Esophagus squamous epithelium (tissue), 4 donors: Measurements from ENCODE around the gene RASSF1.

Experiments
- POLR2A ChIP-seq, 4 donors: fragments of 450-650 bp; IDR thresholded peaks; one replicate each; pipeline ENCODE4 v1.6.1; 2017; ENCODE audit warnings: antibody characterized with exemption in 4 of 4, mild to moderate bottlenecking in 4 of 4, moderate library complexity in 3 of 4
- TF ChIP-seq, protein P1 (sequence below), 6 experiments: fragments of 450-650 bp in 4 of 6; fragments of 200-600 bp in 2 of 6; sonication (generic) in 2 of 6; IDR thresholded peaks; one replicate each; pipeline ENCODE4 v1.5.1; 2016 to 2019; ENCODE audit warnings: antibody characterized with exemption in 6 of 6, mild to moderate bottlenecking in 4 of 6, moderate library complexity in 4 of 6

DNA sequence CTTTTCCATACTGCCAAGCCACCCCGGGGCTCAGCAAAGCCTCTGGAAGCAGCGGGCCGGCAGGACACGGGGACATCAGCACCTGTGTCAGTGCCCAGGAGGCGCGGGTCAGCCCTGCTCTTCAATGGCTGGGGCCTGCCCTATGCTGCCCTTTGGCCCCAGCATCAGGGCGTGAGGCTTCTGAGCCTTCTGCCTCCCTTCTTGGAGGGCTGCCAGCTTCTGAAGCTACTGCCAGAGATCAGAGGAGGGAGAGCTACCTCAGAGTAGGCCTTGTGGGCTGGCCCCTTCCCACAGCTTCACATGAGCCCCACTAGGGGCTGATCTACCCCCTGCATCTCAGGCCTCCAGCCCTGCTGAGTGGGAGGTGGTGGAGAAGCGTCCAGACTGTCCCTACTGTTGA is 31.7 kb upstream of the RASSF1 start:
- TF ChIP-seq, protein P1, sequence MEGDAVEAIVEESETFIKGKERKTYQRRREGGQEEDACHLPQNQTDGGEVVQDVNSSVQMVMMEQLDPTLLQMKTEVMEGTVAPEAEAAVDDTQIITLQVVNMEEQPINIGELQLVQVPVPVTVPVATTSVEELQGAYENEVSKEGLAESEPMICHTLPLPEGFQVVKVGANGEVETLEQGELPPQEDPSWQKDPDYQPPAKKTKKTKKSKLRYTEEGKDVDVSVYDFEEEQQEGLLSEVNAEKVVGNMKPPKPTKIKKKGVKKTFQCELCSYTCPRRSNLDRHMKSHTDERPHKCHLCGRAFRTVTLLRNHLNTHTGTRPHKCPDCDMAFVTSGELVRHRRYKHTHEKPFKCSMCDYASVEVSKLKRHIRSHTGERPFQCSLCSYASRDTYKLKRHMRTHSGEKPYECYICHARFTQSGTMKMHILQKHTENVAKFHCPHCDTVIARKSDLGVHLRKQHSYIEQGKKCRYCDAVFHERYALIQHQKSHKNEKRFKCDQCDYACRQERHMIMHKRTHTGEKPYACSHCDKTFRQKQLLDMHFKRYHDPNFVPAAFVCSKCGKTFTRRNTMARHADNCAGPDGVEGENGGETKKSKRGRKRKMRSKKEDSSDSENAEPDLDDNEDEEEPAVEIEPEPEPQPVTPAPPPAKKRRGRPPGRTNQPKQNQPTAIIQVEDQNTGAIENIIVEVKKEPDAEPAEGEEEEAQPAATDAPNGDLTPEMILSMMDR (IDR thresholded peaks at IDR 0.05) = no peak
- TF ChIP-seq POLR2A (IDR thresholded peaks at IDR 0.05) = no peak
